ENCODE measurements around the gene MAP1S. TPM values are rescaled to one million over a fixed set of nuclear protein-coding genes. Genes with fewer than 3 reads are reported as not detected.
"Not testable (repeated sequence)": the region's sequence is repeated elsewhere in the genome, so short reads cannot be mapped to it uniquely, and the experiment has no call there.

The MAP1S gene
- total and polyA plus RNA-seq, 8 donors: 13.9 to 35.6 (median 22.3) TPM

DNA sequence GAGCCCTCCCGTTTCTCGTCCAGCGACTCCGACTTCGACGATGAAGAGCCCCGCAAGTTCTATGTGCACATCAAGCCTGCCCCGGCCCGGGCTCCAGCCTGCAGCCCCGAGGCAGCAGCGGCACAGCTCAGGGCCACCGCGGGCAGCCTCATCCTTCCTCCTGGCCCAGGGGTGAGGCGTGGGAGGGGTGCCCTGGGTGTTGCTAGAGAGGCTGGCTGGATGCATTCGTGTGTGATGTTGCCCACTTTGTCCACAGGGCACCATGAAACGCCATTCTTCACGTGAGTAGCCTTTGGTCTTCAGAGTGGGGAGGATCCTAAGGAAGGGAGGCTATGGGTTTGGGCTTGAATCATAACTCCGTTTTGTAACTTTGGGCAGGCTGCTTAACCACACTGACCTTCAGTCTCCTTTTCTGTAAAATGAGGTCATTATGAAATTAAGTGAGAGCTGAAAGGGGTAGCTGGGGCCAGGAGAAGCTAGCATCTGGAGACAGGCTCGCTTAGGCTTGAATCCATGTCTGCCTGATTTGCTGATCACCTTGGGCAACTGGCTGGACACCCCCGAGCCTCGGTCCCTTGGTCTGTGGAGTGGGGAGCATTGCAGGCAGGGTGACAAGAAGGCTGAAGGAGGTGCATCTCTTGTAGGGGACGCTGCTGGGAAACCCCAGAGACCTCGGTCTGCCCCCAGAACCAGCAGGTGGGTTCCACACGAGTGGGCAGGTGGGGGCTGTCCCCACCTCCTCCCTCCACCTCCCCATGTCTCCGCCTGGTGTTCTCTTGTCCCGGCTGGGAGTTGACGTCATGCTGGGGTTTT is 56.9 kb downstream of the MAP1S start:
- no peak for DNase-seq
- no peak for TF ChIP-seq CTCF (IDR thresholded peaks at IDR 0.05)
- Histone ChIP-seq H3K27me3 (peaks cover 0 to 5% (median 0%) of the 10 kb centered on the region in 4 donors), H3K9me3 (no peaks in the 10 kb centered on the region), H3K27ac (no peak overlapping the region), H3K36me3 (no peaks in the 10 kb centered on the region), H3K4me1 (no peaks in the 10 kb centered on the region), H3K4me3 (no peak overlapping the region)
- no peak for FAIRE-seq
- 56 to 70% methylated on average over 27 of the region's 27 CpGs for WGBS, 2 donors
- ATAC-seq: peak in 1 of 4 donors; percentile 36
- intact Hi-C loops (cut with DNase I): no loop called here

DNA sequence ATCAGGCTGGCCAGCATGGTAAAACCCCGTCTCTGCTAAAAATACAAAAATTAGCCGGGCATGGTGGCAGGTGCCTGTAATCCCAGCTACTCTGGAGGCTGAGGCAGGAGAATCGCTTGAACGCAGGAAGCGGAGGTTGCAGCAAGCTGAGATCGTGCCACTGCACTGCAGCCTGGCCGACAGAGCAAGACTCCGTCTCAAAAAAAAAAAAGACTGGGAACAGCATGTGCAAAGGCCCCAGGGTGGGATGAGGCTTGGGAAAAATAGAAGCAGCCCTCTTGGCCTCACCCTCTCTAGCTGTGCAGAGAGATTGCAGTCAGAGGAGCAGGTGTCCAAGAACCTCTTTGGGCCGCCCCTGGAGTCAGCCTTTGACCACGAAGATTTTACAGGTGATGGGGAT is 58.6 kb downstream of the MAP1S start:
- H3K4me3 ChIP-seq; ATAC-seq; H3K4me1 ChIP-seq; H3K27ac ChIP-seq; H3K27me3 ChIP-seq; DNase-seq; H3K9me3 ChIP-seq; intact Hi-C loops (cut with DNase I); FAIRE-seq; H3K36me3 ChIP-seq: not testable (repeated sequence)
- 69 to 70% methylated on average over 10 of the region's 10 CpGs for WGBS, 2 donors

DNA sequence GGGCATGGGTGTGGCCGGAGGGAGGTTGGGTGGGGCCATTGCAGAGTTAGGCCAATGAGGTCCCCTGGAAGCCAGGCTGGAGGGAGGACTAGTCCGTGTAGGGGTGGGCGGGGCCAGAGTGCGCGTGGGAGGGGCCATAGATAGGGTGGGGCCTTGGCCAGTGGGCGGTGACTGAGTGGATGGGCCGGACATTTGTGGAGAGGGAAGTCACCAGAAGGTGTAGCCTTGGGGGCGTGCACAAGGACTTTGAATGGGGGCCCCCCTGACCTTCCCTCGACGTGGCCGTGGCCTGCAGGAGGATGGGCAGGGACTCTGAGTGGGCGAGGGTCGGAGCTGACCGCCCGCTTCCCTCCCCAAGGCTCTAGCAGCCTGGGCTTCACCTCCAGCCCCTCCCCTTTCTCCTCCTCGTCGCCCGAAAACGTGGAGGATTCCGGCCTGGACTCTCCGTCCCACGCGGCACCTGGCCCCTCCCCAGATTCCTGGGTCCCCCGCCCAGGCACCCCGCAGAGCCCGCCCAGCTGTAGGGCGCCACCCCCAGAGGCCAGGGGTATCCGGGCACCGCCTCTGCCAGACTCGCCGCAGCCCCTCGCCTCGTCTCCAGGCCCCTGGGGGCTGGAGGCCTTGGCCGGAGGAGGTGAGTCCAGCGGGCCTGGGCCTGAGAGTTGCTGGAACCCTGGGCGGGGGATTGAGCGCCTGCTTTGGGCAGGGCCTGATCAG is 59.1 kb downstream of the MAP1S start:
- no peak for TF ChIP-seq CTCF (IDR thresholded peaks at IDR 0.05)
- Histone ChIP-seq H3K4me3 (peak overlapping the region in 1 of 4 donors; percentile 25), H3K27me3 (peaks cover 0 to 5% (median 0%) of the 10 kb centered on the region in 4 donors), H3K9me3 (no peaks in the 10 kb centered on the region), H3K36me3 (no peaks in the 10 kb centered on the region), H3K27ac (no peak overlapping the region), H3K4me1 (no peaks in the 10 kb centered on the region)
- no peak for FAIRE-seq
- peak in 4 of 6 donors; percentile 37 to 74 (median 54) for DNase-seq
- ATAC-seq: peak; percentile 55 to 83 (median 65)
- intact Hi-C loops (cut with DNase I): no loop called here
- WGBS, 2 donors: 10 to 14% methylated on average over 32 to 37 of the region's 37 CpGs

GRCh38 chr19:17778968-17779929 is 60.0 kb downstream of the MAP1S start:
- 21 to 26% methylated on average over 25 of the region's 25 CpGs for WGBS, 2 donors
- intact Hi-C loops (cut with DNase I): no loop called here
- Histone ChIP-seq H3K27ac (no peak overlapping the region), H3K9me3 (no peaks in the 10 kb centered on the region), H3K4me1 (no peaks in the 10 kb centered on the region), H3K4me3 (peak overlapping the region in 1 of 4 donors; percentile 25), H3K27me3 (peaks cover 0 to 5% (median 0%) of the 10 kb centered on the region in 4 donors), H3K36me3 (no peaks in the 10 kb centered on the region)
- no peak for FAIRE-seq
- ATAC-seq: peak in 2 of 4 donors; percentile 7 to 30
- peak in 1 of 6 donors; percentile 46 for DNase-seq
- no peak for TF ChIP-seq CTCF (IDR thresholded peaks at IDR 0.05)

- FAIRE-seq (no peak), DNase-seq (no peak), ATAC-seq (no peak)
- Histone ChIP-seq H3K4me3 (no peak overlapping the region), H3K4me1 (no peaks in the 10 kb centered on the region), H3K27ac (no peak overlapping the region), H3K27me3 (peaks cover 0 to 5% (median 0%) of the 10 kb centered on the region in 4 donors), H3K36me3 (no peaks in the 10 kb centered on the region), H3K9me3 (no peaks in the 10 kb centered on the region)
- intact Hi-C loops (cut with DNase I): no loop called here
- no peak for TF ChIP-seq CTCF (IDR thresholded peaks at IDR 0.05)
- WGBS, 2 donors: 73 to 84% methylated on average over 2 of the region's 2 CpGs
These were observed 61.5 kb downstream of the MAP1S start for GRCh38 chr19:17780781-17781180.

DNA sequence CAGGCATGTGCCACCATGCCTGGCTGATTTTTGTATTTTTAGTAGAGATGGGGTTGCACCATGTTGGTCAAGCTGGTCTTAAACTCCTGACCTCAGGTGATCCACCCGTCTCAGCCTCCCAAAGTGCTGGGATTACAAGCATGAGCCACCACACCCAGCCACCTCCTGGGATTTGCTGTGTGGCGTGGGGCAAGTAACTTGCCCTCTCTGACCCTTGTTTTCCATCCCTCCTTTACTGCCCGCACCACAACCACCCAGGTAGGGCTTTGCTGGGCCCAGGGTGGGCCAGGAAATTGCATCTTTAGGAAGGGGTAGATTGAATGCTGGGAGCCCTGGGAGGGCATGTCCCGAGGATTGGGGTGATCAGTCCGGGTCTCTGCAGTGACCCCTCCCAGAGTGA is 64.4 kb downstream of the MAP1S start:
- intact Hi-C loops (cut with DNase I); H3K27me3 ChIP-seq; FAIRE-seq; H3K36me3 ChIP-seq; H3K4me3 ChIP-seq; ATAC-seq; DNase-seq; H3K4me1 ChIP-seq; H3K27ac ChIP-seq; H3K9me3 ChIP-seq: not testable (repeated sequence)
- WGBS, 2 donors: 54 to 64% methylated on average over 5 of the region's 5 CpGs
